ENCODE measurements around the gene MBNL2.
"Not testable (repeated sequence)": the region's sequence is repeated elsewhere in the genome, so short reads cannot be mapped to it uniquely, and the experiment has no call there.

The MBNL2 gene

GRCh38 chr13:97346097-97346496 lies 124.0 kb downstream of the MBNL2 start:
- DNase-seq (ENCODE audit: low spot score) (no peak), FAIRE-seq (no peak)

- FAIRE-seq (no peak), DNase-seq (ENCODE audit: low spot score) (no peak)
Measured at GRCh38 chr13:97346561-97347254, 124.6 kb downstream of the MBNL2 start.

GRCh38 chr13:97347255-97347932 lies 125.3 kb downstream of the MBNL2 start:
- DNase-seq (ENCODE audit: low spot score) (no peak), FAIRE-seq (no peak)

- DNase-seq (ENCODE audit: low spot score) = no peak
- no peak for FAIRE-seq
Measured at GRCh38 chr13:97348569-97349100, 126.5 kb downstream of the MBNL2 start.

GRCh38 chr13:97352012-97352411 lies 129.9 kb downstream of the MBNL2 start:
- FAIRE-seq; DNase-seq (ENCODE audit: low spot score): not testable (repeated sequence)

- FAIRE-seq (no peak), DNase-seq (ENCODE audit: low spot score) (no peak)
Measured at GRCh38 chr13:97352815-97353214, 130.7 kb downstream of the MBNL2 start.

- FAIRE-seq (no peak), DNase-seq (ENCODE audit: low spot score) (peak; percentile 15)
Measured at GRCh38 chr13:97353927-97354675, 132.0 kb downstream of the MBNL2 start.

- FAIRE-seq (no peak), DNase-seq (ENCODE audit: low spot score) (no peak)
Measured at GRCh38 chr13:97354808-97355207, 132.7 kb downstream of the MBNL2 start.

GRCh38 chr13:97356592-97356991 lies 134.5 kb downstream of the MBNL2 start:
- FAIRE-seq (no peak), DNase-seq (ENCODE audit: low spot score) (no peak)

GRCh38 chr13:97359181-97360057 lies 137.3 kb downstream of the MBNL2 start:
- FAIRE-seq (no peak), DNase-seq (ENCODE audit: low spot score) (peak; percentile 35)

- FAIRE-seq (no peak), DNase-seq (ENCODE audit: low spot score) (no peak)
Measured at GRCh38 chr13:97360610-97361009, 138.5 kb downstream of the MBNL2 start.

GRCh38 chr13:97364031-97364430 lies 141.9 kb downstream of the MBNL2 start:
- FAIRE-seq (no peak), DNase-seq (ENCODE audit: low spot score) (no peak)

- no peak for FAIRE-seq
Measured at GRCh38 chr13:97364827-97365226, 142.7 kb downstream of the MBNL2 start.

GRCh38 chr13:97366172-97366688 lies 144.1 kb downstream of the MBNL2 start:
- DNase-seq (ENCODE audit: low spot score) = no peak
- no peak for FAIRE-seq

More at GRCh38 chr13:97364827-97365226, 142.7 kb downstream of the MBNL2 start:
- DNase-seq (ENCODE audit: low spot score) = no peak

GRCh38 chr13:97367016-97367822 lies 145.1 kb downstream of the MBNL2 start:
- FAIRE-seq = no peak

GRCh38 chr13:97369261-97369893 lies 147.2 kb downstream of the MBNL2 start:
- FAIRE-seq (no peak), DNase-seq (ENCODE audit: low spot score) (no peak)

More at GRCh38 chr13:97367016-97367822, 145.1 kb downstream of the MBNL2 start:
- DNase-seq (ENCODE audit: low spot score) = peak; percentile 10

- FAIRE-seq (no peak), DNase-seq (ENCODE audit: low spot score) (no peak)
Measured at GRCh38 chr13:97371486-97372109, 149.5 kb downstream of the MBNL2 start.

- DNase-seq (ENCODE audit: low spot score) (no peak), FAIRE-seq (no peak)
Measured at GRCh38 chr13:97372936-97373335, 150.8 kb downstream of the MBNL2 start.

- FAIRE-seq (no peak), DNase-seq (ENCODE audit: low spot score) (no peak)
Measured at GRCh38 chr13:97373787-97374186, 151.7 kb downstream of the MBNL2 start.
